Measurements from ENCODE around the gene KLK7.
"Not testable (repeated sequence)": the region's sequence is repeated elsewhere in the genome, so short reads cannot be mapped to it uniquely, and the experiment has no call there.

The KLK7 gene

GRCh38 chr19:50974702-50975556 is 8.8 kb downstream of the KLK7 start:
- no peaks in the 10 kb centered on the region for H3K4me1 ChIP-seq (ENCODE audit: insufficient read depth, low read length, poor library complexity, severe bottlenecking)
- no peak overlapping the region for H2AFZ ChIP-seq (ENCODE audit: low read length)
- no peaks in the 10 kb centered on the region for H4K20me1 ChIP-seq (ENCODE audit: insufficient read depth, low read length, poor library complexity, severe bottlenecking)
- no peak overlapping the region for H3K4me3 ChIP-seq (ENCODE audit: low read length, poor library complexity, severe bottlenecking)
- no peaks in the 10 kb centered on the region for H3K9me3 ChIP-seq (ENCODE audit: insufficient read depth, low read depth, low read length)
- TF ChIP-seq EZH2phosphoT487 (IDR thresholded peaks at IDR 0.05; ENCODE audit: borderline replicate concordance), result no peak
- no peak for TF ChIP-seq CTCF (conservative IDR thresholded peaks at IDR 0.05; ENCODE audit: low read length)
- no peaks in the 10 kb centered on the region for H3K27me3 ChIP-seq (ENCODE audit: insufficient read depth, low read length, poor library complexity, severe bottlenecking)
- no peaks in the 10 kb centered on the region for H3K9me2 ChIP-seq (replicated peaks; ENCODE audit: low read depth, low read length)
- H3F3A ChIP-seq (ENCODE audit: low read depth), result no peaks in the 10 kb centered on the region
- no peak overlapping the region for H3K4me2 ChIP-seq (ENCODE audit: low read depth, low read length, poor library complexity, severe bottlenecking)
- H3K36me3 ChIP-seq (ENCODE audit: insufficient read depth, low read length), result no peaks in the 10 kb centered on the region
- no peaks in the 10 kb centered on the region for H3K79me2 ChIP-seq (ENCODE audit: insufficient read depth, low read length)
- H3K9ac ChIP-seq (ENCODE audit: low read depth, low read length, poor library complexity, severe bottlenecking), result no peak overlapping the region

GRCh38 chr19:50972795-50973376 is 10.8 kb downstream of the KLK7 start:
- no peak overlapping the region for H3K4me2 ChIP-seq (ENCODE audit: low read depth, low read length, poor library complexity, severe bottlenecking)
- TF ChIP-seq CTCF (conservative IDR thresholded peaks at IDR 0.05; ENCODE audit: low read length) (no peak), EZH2phosphoT487 (IDR thresholded peaks at IDR 0.05; ENCODE audit: borderline replicate concordance) (no peak)
- H3K9me3 ChIP-seq (ENCODE audit: insufficient read depth, low read depth, low read length), result no peaks in the 10 kb centered on the region; the same call in 1 of the 2 replicates
- no peak overlapping the region for H3K9ac ChIP-seq (ENCODE audit: low read depth, low read length, poor library complexity, severe bottlenecking)
- H3K4me1 ChIP-seq (ENCODE audit: insufficient read depth, low read length, poor library complexity, severe bottlenecking), result no peaks in the 10 kb centered on the region
- no peaks in the 10 kb centered on the region for H3K79me2 ChIP-seq (ENCODE audit: insufficient read depth, low read length)
- no peaks in the 10 kb centered on the region for H3F3A ChIP-seq (ENCODE audit: low read depth)
- no peaks in the 10 kb centered on the region for H4K20me1 ChIP-seq (ENCODE audit: insufficient read depth, low read length, poor library complexity, severe bottlenecking)
- no peaks in the 10 kb centered on the region for H3K36me3 ChIP-seq (ENCODE audit: insufficient read depth, low read length)
- no peaks in the 10 kb centered on the region for H3K9me2 ChIP-seq (replicated peaks; ENCODE audit: low read depth, low read length)
- H2AFZ ChIP-seq (ENCODE audit: low read length), result no peak overlapping the region
- H3K27me3 ChIP-seq (ENCODE audit: insufficient read depth, low read length, poor library complexity, severe bottlenecking), result no peaks in the 10 kb centered on the region
- no peak overlapping the region for H3K4me3 ChIP-seq (ENCODE audit: low read length, poor library complexity, severe bottlenecking)

GRCh38 chr19:50969810-50970209 is 13.9 kb downstream of the KLK7 start:
- H4K20me1 ChIP-seq (ENCODE audit: insufficient read depth, low read length, poor library complexity, severe bottlenecking); H3K9me3 ChIP-seq (ENCODE audit: insufficient read depth, low read depth, low read length); H3K4me1 ChIP-seq (ENCODE audit: insufficient read depth, low read length, poor library complexity, severe bottlenecking); H2AFZ ChIP-seq (ENCODE audit: low read length); H3K27me3 ChIP-seq (ENCODE audit: insufficient read depth, low read length, poor library complexity, severe bottlenecking); H3K9ac ChIP-seq (ENCODE audit: low read depth, low read length, poor library complexity, severe bottlenecking); H3K4me2 ChIP-seq (ENCODE audit: low read depth, low read length, poor library complexity, severe bottlenecking); H3K36me3 ChIP-seq (ENCODE audit: insufficient read depth, low read length); H3K9me2 ChIP-seq (replicated peaks; ENCODE audit: low read depth, low read length); H3K4me3 ChIP-seq (ENCODE audit: low read length, poor library complexity, severe bottlenecking); H3F3A ChIP-seq (ENCODE audit: low read depth); H3K79me2 ChIP-seq (ENCODE audit: insufficient read depth, low read length): not testable (repeated sequence)

Data from Loucy (cell line).